ENCODE data around the gene ACIN1. TPM values are rescaled to one million over a fixed set of nuclear protein-coding genes. Genes with fewer than 3 reads are reported as not detected.

Gene ACIN1
- total and polyA plus RNA-seq, 9 of the 15 experiments (the other 6 are each of a cell fraction or from before 2014, with no cell fraction given) = 5.0 to 196 (median 129) TPM

GRCh38 chr14:23068789-23069412, 26.0 kb downstream of the ACIN1 start (continued):
- TF ChIP-seq ARID1B (IDR thresholded peaks at IDR 0.05) = 0 out of 2 replicates have a peak, but pooled peaks have one; percentile 19

- Histone ChIP-seq H3K27ac (ENCODE audit: extremely low read depth, low read depth, low read length) (no peak overlapping the region), H4K20me1 (replicated peaks; ENCODE audit: control insufficient read depth, insufficient read depth, low read length) (peaks cover 14% of the 10 kb centered on the region; the same call in 1 of the 2 replicates), H3K4me2 (ENCODE audit: insufficient read depth, low read length) (no peak overlapping the region; the same call in 1 of the 2 replicates), H3K9me1 (ENCODE audit: control insufficient read depth, insufficient read depth, low read length) (peaks cover 5% of the 10 kb centered on the region), H3K4me1 (replicated peaks in 1 of 2; ENCODE audit: control insufficient read depth in 2 of 2, insufficient read depth in 2 of 2, low read length in 2 of 2) (peaks cover 20 to 26% of the 10 kb centered on the region in 2 experiments), H3K9ac (ENCODE audit: insufficient read depth in 1 of 2, low read depth in 2 of 2, low read length in 2 of 2) (no peak overlapping the region), H3K36me3 (ENCODE audit: control insufficient read depth, insufficient read depth, low read length) (peaks cover 83% of the 10 kb centered on the region), H3K79me2 (ENCODE audit: control insufficient read depth, insufficient read depth, low read length) (peaks cover 68% of the 10 kb centered on the region), H3K9me3 (replicated peaks; ENCODE audit: control insufficient read depth, insufficient read depth, low read depth, low read length) (no peaks in the 10 kb centered on the region), H3K4me3 (no peak overlapping the region), H2AFZ (ENCODE audit: low read depth, low read length) (no peak overlapping the region), H3K27me3 (ENCODE audit: control insufficient read depth in 2 of 2, insufficient read depth in 2 of 2, low read length in 2 of 2) (no peaks in the 10 kb centered on the region)
- 81% methylated on average over 14 of the region's 14 CpGs for WGBS (ENCODE audit: insufficient coverage, low coverage, missing lambda C conversion rate)
- FAIRE-seq (no peak), DNase-seq (ENCODE audit: extremely low read depth in 1 of 4, low spot score in 3 of 4) (peak in 3 of 4 experiments; percentile 35 to 77 (median 75)), ATAC-seq (no peak)
- POLR2A ChIA-PET = interaction anchor here (1.0 to 2.1 kb wide), 12 partner anchors 10 to 265 kb away, joined by 3 to 23 read pairs (median 5); partner anchors contain the start of genes ACIN1, C14orf119, CDH24 and PRMT5
- CTCF ChIA-PET (ENCODE audit: low intra/inter-chr PET ratio) = interaction anchor here (0.6 to 7.2 kb wide), 13 partner anchors 11 to 479 kb away, joined by 3 to 109 read pairs (median 5); no protein-coding TSS in a partner anchor
- TSS peak; percentile 7 for BruUV-seq (replicated peaks)
- in situ Hi-C loops (cut with MboI) (loop anchor here (5.0 kb wide), 1 partner anchor 39 kb away; no protein-coding TSS in a partner anchor), intact Hi-C loops (cut with micrococcal nuclease) (no loop called here)
- TF ChIP-seq PPARD (CRISPR knock-in tag; IDR thresholded peaks at IDR 0.05) (no peak), ZBED1 (IDR thresholded peaks at IDR 0.05) (no peak), NR0B1 (IDR thresholded peaks at IDR 0.05; ENCODE audit: partially characterized antibody) (no peak), ASH1L (IDR thresholded peaks at IDR 0.05; ENCODE audit: borderline replicate concordance, low read depth, partially characterized antibody) (peak; percentile 37), SREBF1 (IDR thresholded peaks at IDR 0.05; ENCODE audit: borderline replicate concordance, low read depth, low read length) (no peak), RHOXF2B (CRISPR knock-in tag; conservative IDR thresholded peaks at IDR 0.05) (no peak), CHD2 (IDR thresholded peaks at IDR 0.05; ENCODE audit: low read depth, low read length) (no peak), FOXK2 (conservative IDR thresholded peaks at IDR 0.05 in 1 of 2, IDR thresholded peaks at IDR 0.05 in 1 of 2; ENCODE audit: low read depth in 2 of 2) (no peak)
These were observed 26.8 kb downstream of the ACIN1 start for GRCh38 chr14:23067847-23068788.

All from K562 (cell line).